MM.1S (cell line): ENCODE measurements around the gene SCUBE1.

Experiments used
- DNase-seq: peaks from one replicate; pipeline ENCODE4 v3.0.0-alpha.2; 2015
- H2AFZ ChIP-seq: fragments of 300-600 bp; sonication (generic); 2 replicates; pipeline ENCODE4 v1.6.0; 2016; ENCODE audit warnings: antibody characterized with exemption, low read length
- H3F3A ChIP-seq: fragments of 300-600 bp; sonication (generic); 2 replicates; pipeline ENCODE4 v1.6.1; 2016; ENCODE audit warnings: mild to moderate bottlenecking, antibody characterized with exemption, low read length, moderate library complexity, mixed read lengths; ENCODE audit not compliant: insufficient read depth
- H3K27ac ChIP-seq: fragments of 300-600 bp; sonication (generic); 2 replicates; pipeline ENCODE4 v1.5.1; 2016; ENCODE audit warnings: mild to moderate bottlenecking, low read length
- H3K27me3 ChIP-seq: fragments of 300-600 bp; sonication (generic); replicated peaks from 2 replicates; pipeline ENCODE4 v1.6.0; 2016; ENCODE audit warnings: low read length; ENCODE audit not compliant: insufficient read depth
- H3K36me3 ChIP-seq: fragments of 300-600 bp; sonication (generic); replicated peaks from 2 replicates; pipeline ENCODE4 v1.6.1; 2016; ENCODE audit warnings: mild to moderate bottlenecking, low read length, mixed read lengths; ENCODE audit not compliant: insufficient read depth
- H3K4me1 ChIP-seq: fragments of 300-600 bp; sonication (generic); 2 replicates; pipeline ENCODE4 v1.6.1; 2016; ENCODE audit warnings: low read length, mixed read lengths
- H3K4me2 ChIP-seq: fragments of 300-600 bp; sonication (generic); 2 replicates; pipeline ENCODE4 v1.6.0; 2016; ENCODE audit warnings: low read depth, low read length
- H3K4me3 ChIP-seq: fragments of 300-600 bp; sonication (generic); 2 replicates; pipeline ENCODE4 v1.5.1; 2016; ENCODE audit warnings: low read length, mixed read lengths
- H3K79me2 ChIP-seq: fragments of 300-600 bp; sonication (generic); 2 replicates; pipeline ENCODE4 v1.6.1; 2016; ENCODE audit warnings: mixed run types, low read length, mixed read lengths
- H3K9ac ChIP-seq: fragments of 300-600 bp; sonication (generic); 2 replicates; pipeline ENCODE4 v1.6.1; 2016; ENCODE audit warnings: low read length, mixed read lengths
- H3K9me2 ChIP-seq: fragments of 300-600 bp; sonication (generic); replicated peaks from 2 replicates; pipeline ENCODE4 v1.6.1; 2016; ENCODE audit warnings: mild to moderate bottlenecking, low read length, mixed read lengths; ENCODE audit not compliant: insufficient read depth
- H3K9me3 ChIP-seq: fragments of 300-600 bp; sonication (generic); replicated peaks from 2 replicates; pipeline ENCODE4 v1.6.1; 2016; ENCODE audit warnings: mild to moderate bottlenecking, low read length, mixed read lengths; ENCODE audit not compliant: insufficient read depth
- H4K20me1 ChIP-seq: fragments of 300-600 bp; sonication (generic); 2 replicates; pipeline ENCODE4 v1.6.1; 2016; ENCODE audit warnings: mild to moderate bottlenecking, low read length, moderate library complexity, mixed read lengths; ENCODE audit not compliant: insufficient read depth
- EZH2 ChIP-seq: fragments of 300-600 bp; sonication (generic); optimal IDR thresholded peaks from 2 replicates; pipeline ENCODE3; 2017; ENCODE audit warnings: low read depth, mild to moderate bottlenecking, antibody characterized with exemption, low read length, mixed read lengths
- EZH2phosphoT487 ChIP-seq: fragments of 300-600 bp; sonication (generic); IDR thresholded peaks from 2 replicates; pipeline ENCODE4 v1.6.1; 2018; ENCODE audit warnings: antibody characterized with exemption, low read length
- TF ChIP-seq, protein P1 (sequence below): fragments of 300-600 bp; sonication (generic); IDR thresholded peaks from 2 replicates; pipeline ENCODE4 v1.5.1; 2016; ENCODE audit warnings: antibody characterized with exemption, low read length, mixed read lengths

SCUBE1 gene

DNA sequence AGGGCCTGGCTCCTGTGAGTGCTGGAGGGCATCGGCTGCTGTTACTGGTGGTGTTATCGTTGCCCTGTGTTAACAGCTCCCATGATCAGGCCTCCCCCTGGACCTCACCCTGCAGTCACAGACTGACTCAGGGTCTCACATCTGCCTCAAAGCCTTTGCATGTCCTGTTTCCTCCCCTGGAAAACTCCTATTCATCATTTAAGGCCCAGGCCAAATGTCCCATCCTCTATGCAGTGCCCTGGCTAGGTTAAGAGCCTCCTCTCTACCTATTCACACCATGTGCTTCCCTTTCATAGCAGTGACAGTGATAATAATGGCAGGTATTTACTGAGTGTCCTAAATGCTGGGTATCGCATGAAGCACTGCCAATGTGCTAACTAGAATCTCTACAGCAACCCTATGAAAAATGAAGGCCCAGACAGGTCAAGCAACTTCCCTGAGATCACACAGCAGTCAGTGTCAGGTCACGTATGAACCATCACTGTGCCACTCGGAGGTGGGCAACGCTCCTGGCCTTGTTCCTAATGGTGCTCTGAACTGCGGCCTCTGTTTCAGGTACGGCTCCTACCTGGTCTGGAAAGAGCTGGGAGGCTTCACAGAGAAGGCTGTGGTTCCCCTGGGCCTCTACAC is 182.6 kb downstream of the SCUBE1 start:
- no peaks in the 10 kb centered on the region for H3K4me1 ChIP-seq
- H3K9me2 ChIP-seq = no peaks in the 10 kb centered on the region
- H3K4me3 ChIP-seq = no peak overlapping the region
- no peak overlapping the region for H3K4me2 ChIP-seq
- DNase-seq = no peak
- H3K36me3 ChIP-seq = no peaks in the 10 kb centered on the region
- H3F3A ChIP-seq = no peaks in the 10 kb centered on the region; the same call in 1 of the 2 replicates
- no peaks in the 10 kb centered on the region for H4K20me1 ChIP-seq
- H3K9ac ChIP-seq = no peak overlapping the region
- no peak overlapping the region for H3K27ac ChIP-seq
- H3K79me2 ChIP-seq = no peaks in the 10 kb centered on the region
- H3K27me3 ChIP-seq = no peaks in the 10 kb centered on the region
- TF ChIP-seq, protein P1, sequence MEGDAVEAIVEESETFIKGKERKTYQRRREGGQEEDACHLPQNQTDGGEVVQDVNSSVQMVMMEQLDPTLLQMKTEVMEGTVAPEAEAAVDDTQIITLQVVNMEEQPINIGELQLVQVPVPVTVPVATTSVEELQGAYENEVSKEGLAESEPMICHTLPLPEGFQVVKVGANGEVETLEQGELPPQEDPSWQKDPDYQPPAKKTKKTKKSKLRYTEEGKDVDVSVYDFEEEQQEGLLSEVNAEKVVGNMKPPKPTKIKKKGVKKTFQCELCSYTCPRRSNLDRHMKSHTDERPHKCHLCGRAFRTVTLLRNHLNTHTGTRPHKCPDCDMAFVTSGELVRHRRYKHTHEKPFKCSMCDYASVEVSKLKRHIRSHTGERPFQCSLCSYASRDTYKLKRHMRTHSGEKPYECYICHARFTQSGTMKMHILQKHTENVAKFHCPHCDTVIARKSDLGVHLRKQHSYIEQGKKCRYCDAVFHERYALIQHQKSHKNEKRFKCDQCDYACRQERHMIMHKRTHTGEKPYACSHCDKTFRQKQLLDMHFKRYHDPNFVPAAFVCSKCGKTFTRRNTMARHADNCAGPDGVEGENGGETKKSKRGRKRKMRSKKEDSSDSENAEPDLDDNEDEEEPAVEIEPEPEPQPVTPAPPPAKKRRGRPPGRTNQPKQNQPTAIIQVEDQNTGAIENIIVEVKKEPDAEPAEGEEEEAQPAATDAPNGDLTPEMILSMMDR = no peak
- TF ChIP-seq EZH2 (no peak), EZH2phosphoT487 (no peak)
- no peaks in the 10 kb centered on the region for H3K9me3 ChIP-seq
- H2AFZ ChIP-seq = no peak overlapping the region

DNA sequence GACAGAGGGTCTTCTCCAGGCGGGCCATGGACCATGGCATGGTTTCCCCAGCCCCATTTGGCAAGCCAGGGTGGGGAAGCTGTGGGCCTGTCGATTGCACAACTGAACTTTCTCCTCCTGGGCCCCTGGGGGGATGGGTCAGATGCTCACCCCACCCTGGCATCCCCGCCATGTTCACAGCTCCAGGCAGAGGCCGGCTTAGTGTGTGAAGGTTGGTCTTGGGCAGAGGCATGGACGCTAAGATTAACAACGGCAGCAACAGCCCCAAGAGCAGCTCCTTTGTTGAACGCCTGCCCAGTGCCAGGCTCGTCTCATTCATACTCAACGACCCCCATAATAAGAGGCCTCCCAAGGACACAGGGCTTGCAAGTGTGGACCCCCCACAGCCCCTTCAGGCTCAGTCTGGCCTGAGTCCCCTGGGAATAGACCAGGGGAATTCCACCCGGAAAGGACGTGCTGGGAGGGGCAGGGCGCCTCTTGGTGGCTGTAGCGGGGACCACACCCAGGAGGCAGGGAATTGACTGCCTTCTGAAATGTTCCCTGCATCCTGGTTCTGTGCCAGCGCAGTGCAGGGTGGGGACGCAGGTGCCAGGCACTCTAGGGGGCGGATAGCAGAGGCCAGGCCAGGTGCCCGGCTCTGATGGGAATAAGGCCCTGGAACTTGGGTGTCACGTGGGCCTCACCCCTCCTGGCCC is 183.5 kb downstream of the SCUBE1 start:
- Histone ChIP-seq H4K20me1 (no peaks in the 10 kb centered on the region), H3K9ac (no peak overlapping the region), H3F3A (no peaks in the 10 kb centered on the region), H3K9me2 (no peaks in the 10 kb centered on the region), H3K4me1 (no peaks in the 10 kb centered on the region), H3K27me3 (no peaks in the 10 kb centered on the region), H3K4me2 (no peak overlapping the region), H3K27ac (no peak overlapping the region), H2AFZ (no peak overlapping the region), H3K36me3 (no peaks in the 10 kb centered on the region), H3K4me3 (no peak overlapping the region), H3K9me3 (no peaks in the 10 kb centered on the region), H3K79me2 (no peaks in the 10 kb centered on the region)
- DNase-seq = no peak
- TF ChIP-seq, protein P1 = peak; percentile 21
- TF ChIP-seq EZH2 = no peak

DNA sequence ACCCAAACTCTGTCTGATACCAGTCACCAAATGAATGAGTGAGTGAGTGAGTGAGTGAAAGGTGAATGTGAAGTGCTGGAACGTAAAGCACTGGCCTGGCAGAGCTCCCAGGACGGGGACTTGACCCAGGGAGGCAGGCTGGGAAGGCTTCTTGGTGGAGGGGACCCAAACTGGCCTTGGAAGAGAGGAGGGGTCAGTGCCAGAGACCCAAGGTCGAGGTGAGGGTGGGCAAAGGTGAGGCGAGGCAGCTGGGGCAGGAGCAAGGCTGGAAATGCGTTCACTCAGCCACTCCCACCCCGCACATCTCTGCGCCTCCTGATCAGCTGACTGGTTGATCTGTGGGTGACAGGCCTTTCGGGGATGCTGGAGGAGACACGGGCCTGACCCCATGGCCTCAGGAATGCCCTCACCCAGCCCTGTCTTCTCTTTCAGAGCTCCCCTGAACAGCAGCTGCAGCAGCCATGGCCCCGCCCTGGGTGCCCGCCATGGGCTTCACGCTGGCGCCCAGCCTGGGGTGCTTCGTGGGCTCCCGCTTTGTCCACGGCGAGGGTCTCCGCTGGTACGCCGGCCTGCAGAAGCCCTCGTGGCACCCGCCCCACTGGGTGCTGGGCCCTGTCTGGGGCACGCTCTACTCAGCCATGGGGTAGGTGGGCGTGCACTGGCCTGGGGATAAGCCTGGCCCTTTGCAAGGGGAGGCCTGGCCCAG is 184.2 kb downstream of the SCUBE1 start:
- TF ChIP-seq EZH2phosphoT487 = no peak
- no peak for TF ChIP-seq EZH2
- TF ChIP-seq, protein P1 = no peak
- Histone ChIP-seq H3K9me3 (no peaks in the 10 kb centered on the region), H3K9ac (no peak overlapping the region), H3K4me2 (no peak overlapping the region), H3K4me1 (no peaks in the 10 kb centered on the region), H3K27ac (no peak overlapping the region), H3K27me3 (no peaks in the 10 kb centered on the region), H3K79me2 (no peaks in the 10 kb centered on the region), H3K9me2 (no peaks in the 10 kb centered on the region), H4K20me1 (no peaks in the 10 kb centered on the region), H3F3A (no peaks in the 10 kb centered on the region), H2AFZ (no peak overlapping the region), H3K36me3 (no peaks in the 10 kb centered on the region), H3K4me3 (no peak overlapping the region)
- no peak for DNase-seq
